CD8-positive, alpha-beta memory T cell (primary cell): ENCODE data around the gene ABLIM1. TPM values are rescaled to one million over a fixed set of nuclear protein-coding genes. Genes with fewer than 3 reads are reported as not detected.

Experiments
- CTCF ChIA-PET: fragments of 350-600 bp; sonication (Branson Sonifier 250); formaldehyde crosslinking; loops from one replicate; lab custom pipeline; 2021; ENCODE audit warnings: antibody characterized with exemption; lab: Charles Lee
- POLR2A ChIA-PET: fragments of 350-600 bp; sonication (Branson Sonifier 250); formaldehyde crosslinking; loops from one replicate; lab custom pipeline; 2021; ENCODE audit warnings: antibody characterized with exemption; lab: Charles Lee
- DNase-seq, 5 donors: peaks; one replicate each; pipeline versions ENCODE4 v3.0.0 to v3.0.0-alpha.2; 2020 to 2022; ENCODE audit warnings: mixed read lengths in 1 of 5
- H3K27ac ChIP-seq: one replicate; pipeline ENCODE4 v1.7.0; 2013; ENCODE audit warnings: low read depth, mild to moderate bottlenecking, low read length, moderate library complexity
- H3K27me3 ChIP-seq: 2 replicates; pipeline ENCODE4 v1.7.0; 2013; ENCODE audit warnings: low read length, mild to moderate bottlenecking; ENCODE audit not compliant: insufficient read depth, poor library complexity, severe bottlenecking
- H3K36me3 ChIP-seq: 2 replicates; pipeline ENCODE4 v1.7.0; 2013; ENCODE audit warnings: mild to moderate bottlenecking, low read length, moderate library complexity; ENCODE audit not compliant: insufficient read depth
- H3K4me1 ChIP-seq: 2 replicates; pipeline ENCODE4 v1.7.0; 2013; ENCODE audit warnings: mild to moderate bottlenecking, low read length, moderate library complexity; ENCODE audit not compliant: insufficient read depth
- H3K4me3 ChIP-seq: 2 replicates; pipeline ENCODE4 v1.7.0; 2013; ENCODE audit warnings: mild to moderate bottlenecking, low read length
- H3K9me3 ChIP-seq: 2 replicates; pipeline ENCODE4 v1.7.0; 2013; ENCODE audit warnings: mild to moderate bottlenecking, low read length
- H3K27ac Mint-ChIP-seq, 8 donors: one replicate each; pipeline ENCODE4 v1.8.0; 2020 to 2021; ENCODE audit warnings: mixed read lengths in 8 of 8, mild to moderate bottlenecking in 6 of 8, inconsistent platforms in 3 of 8, moderate library complexity in 3 of 8
- H3K27me3 Mint-ChIP-seq, 2 donors: one replicate each; pipeline ENCODE4 v1.8.0; 2020 to 2021; ENCODE audit warnings: mixed read lengths in 2 of 2, mild to moderate bottlenecking in 1 of 2, moderate library complexity in 1 of 2
- H3K36me3 Mint-ChIP-seq, 3 donors: one replicate each; pipeline ENCODE4 v1.8.0; 2020 to 2021; ENCODE audit warnings: mixed read lengths in 3 of 3, inconsistent platforms in 1 of 3, mild to moderate bottlenecking in 1 of 3
- H3K4me1 Mint-ChIP-seq, 3 donors: one replicate each; pipeline ENCODE4 v1.8.0; 2020 to 2021; ENCODE audit warnings: mixed read lengths in 3 of 3, inconsistent platforms in 1 of 3, mild to moderate bottlenecking in 1 of 3
- H3K4me3 Mint-ChIP-seq, 7 donors: one replicate each; pipeline ENCODE4 v1.8.0; 2020 to 2021; ENCODE audit warnings: mixed read lengths in 7 of 7, mild to moderate bottlenecking in 6 of 7, moderate library complexity in 4 of 7, inconsistent platforms in 2 of 7
- H3K9me3 Mint-ChIP-seq, 5 donors: one replicate each; pipeline ENCODE4 v1.8.0; 2020 to 2022; ENCODE audit warnings: mixed read lengths in 5 of 5, mild to moderate bottlenecking in 3 of 5, moderate library complexity in 2 of 5, inconsistent platforms in 1 of 5
- polyA plus RNA-seq: library from polyadenylated mRNA; unstranded; fragments of 300-500 nt; fragmentation: Illumina TruSeq; gene quantifications from one replicate; pipeline ENCODE4 v1.2.3, GENCODE V29; 2021
- total RNA-seq, 2 experiments: library from RNA; stranded (reverse); gene quantifications; one replicate each; pipeline ENCODE4 v1.2.3, GENCODE V29; 2021

The ABLIM1 gene
- total and polyA plus RNA-seq, 3 experiments from 2014 or later, result 45.8 to 123 (median 48.3) TPM

DNA sequence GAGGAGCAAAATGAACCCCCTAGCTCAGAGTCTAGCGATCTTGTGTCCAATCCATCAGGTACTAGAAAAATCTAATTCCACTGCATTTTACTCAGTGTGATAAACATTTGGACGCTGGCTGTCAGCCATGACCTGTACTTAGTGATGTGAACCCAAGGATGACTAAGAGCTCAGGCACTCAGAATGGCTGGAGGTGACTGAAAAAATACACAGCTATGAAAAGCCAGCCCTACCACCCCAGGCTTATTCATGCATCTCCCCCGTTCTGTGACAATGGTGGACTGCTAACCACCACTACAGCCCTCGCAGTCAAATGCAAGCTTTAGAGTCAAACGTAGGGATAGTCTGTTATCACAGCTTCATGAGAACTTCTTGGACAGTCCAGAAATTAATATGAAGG is 268.6 kb downstream of the ABLIM1 start:
- Mint-ChIP-seq H3K27me3 (peaks cover 14 to 50% of the 10 kb centered on the region in 2 donors), H3K4me3 (no peak overlapping the region), H3K4me1 (no peaks in the 10 kb centered on the region), H3K36me3 (no peaks in the 10 kb centered on the region), H3K27ac (no peak overlapping the region), H3K9me3 (no peaks in the 10 kb centered on the region)
- Histone ChIP-seq H3K4me1 (no peaks in the 10 kb centered on the region), H3K9me3 (no peaks in the 10 kb centered on the region), H3K4me3 (no peak overlapping the region), H3K27ac (no peak overlapping the region), H3K36me3 (no peaks in the 10 kb centered on the region), H3K27me3 (no peaks in the 10 kb centered on the region)
- DNase-seq, result no peak
- CTCF ChIA-PET, result interaction anchor here (2.1 kb wide), 1 partner anchor 11 kb away, joined by 4 read pairs; no protein-coding TSS in a partner anchor
- POLR2A ChIA-PET, result no interaction called here

- H3K27me3 Mint-ChIP-seq, result peaks cover 10 to 40% of the 10 kb centered on the region in 2 donors
- H3K9me3 Mint-ChIP-seq, result no peaks in the 10 kb centered on the region
- Histone ChIP-seq H3K4me3 (no peak overlapping the region), H3K36me3 (no peaks in the 10 kb centered on the region), H3K4me1 (no peaks in the 10 kb centered on the region), H3K9me3 (no peaks in the 10 kb centered on the region), H3K27ac (no peak overlapping the region), H3K27me3 (no peaks in the 10 kb centered on the region)
- no peaks in the 10 kb centered on the region for H3K36me3 Mint-ChIP-seq
- ChIA-PET POLR2A (no interaction called here), CTCF (interaction anchor here (2.1 kb wide), 1 partner anchor 9 kb away, joined by 4 read pairs; no protein-coding TSS in a partner anchor)
- no peak overlapping the region for H3K27ac Mint-ChIP-seq
- H3K4me3 Mint-ChIP-seq, result peak overlapping the region in 1 of 7 donors; percentile 54
- DNase-seq, result no peak
- H3K4me1 Mint-ChIP-seq, result no peaks in the 10 kb centered on the region
Observed at GRCh38 chr10:114388275-114388674, 269.8 kb downstream of the ABLIM1 start.

DNA sequence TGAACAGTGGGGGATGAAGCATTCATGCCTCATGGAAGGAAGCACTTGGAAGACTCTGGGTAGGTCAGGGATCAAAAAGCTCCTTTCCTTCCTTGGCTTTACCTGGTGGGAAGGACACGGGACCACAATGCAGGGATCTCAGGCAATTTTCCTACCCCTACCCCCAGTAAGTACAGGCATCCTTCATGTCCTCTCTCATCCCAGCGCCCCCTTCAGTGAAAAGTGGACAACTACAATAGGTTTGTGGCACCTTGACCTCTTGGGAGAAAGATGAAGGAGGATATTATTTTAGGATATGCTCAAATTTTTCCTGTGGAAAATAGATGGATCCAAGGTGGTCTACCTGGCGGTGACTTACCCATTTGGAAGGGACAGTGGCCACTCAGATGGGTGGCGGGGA is 270.3 kb downstream of the ABLIM1 start:
- H3K4me1 ChIP-seq, result no peaks in the 10 kb centered on the region
- no peaks in the 10 kb centered on the region for H3K9me3 ChIP-seq
- Mint-ChIP-seq H3K4me1 (no peaks in the 10 kb centered on the region), H3K9me3 (no peaks in the 10 kb centered on the region), H3K4me3 (no peak overlapping the region), H3K27me3 (peaks cover 11 to 35% of the 10 kb centered on the region in 2 donors), H3K36me3 (no peaks in the 10 kb centered on the region), H3K27ac (no peak overlapping the region)
- H3K27ac ChIP-seq, result no peak overlapping the region
- no peak overlapping the region for H3K4me3 ChIP-seq
- DNase-seq, result no peak
- H3K36me3 ChIP-seq, result no peaks in the 10 kb centered on the region
- ChIA-PET CTCF (no interaction called here), POLR2A (no interaction called here)
- H3K27me3 ChIP-seq, result no peaks in the 10 kb centered on the region

DNA sequence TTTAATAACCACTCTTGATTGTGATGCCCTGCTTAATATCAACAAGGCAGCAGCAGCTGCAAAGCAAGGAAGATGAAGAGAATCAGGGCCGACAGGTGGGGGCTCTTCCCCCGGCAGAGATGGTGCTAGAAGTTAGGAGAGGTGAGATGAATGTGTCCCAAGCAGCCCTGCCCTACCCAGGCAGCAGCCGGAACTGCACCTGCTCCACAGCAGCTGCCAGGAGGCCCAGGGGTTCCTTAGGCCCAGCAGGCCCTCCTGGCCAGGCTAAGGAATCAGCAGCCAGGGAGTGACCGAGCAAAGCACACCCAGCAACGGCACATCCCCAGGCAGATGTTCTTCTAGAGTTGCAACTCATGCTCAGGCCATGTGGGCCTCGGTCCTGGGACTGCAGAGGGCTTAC is 271.6 kb downstream of the ABLIM1 start:
- no peak overlapping the region for H3K4me3 Mint-ChIP-seq
- H3K27me3 Mint-ChIP-seq, result peaks cover 10 to 26% of the 10 kb centered on the region in 2 donors
- Histone ChIP-seq H3K36me3 (no peaks in the 10 kb centered on the region), H3K4me3 (no peak overlapping the region), H3K27ac (no peak overlapping the region), H3K4me1 (no peaks in the 10 kb centered on the region), H3K27me3 (no peaks in the 10 kb centered on the region), H3K9me3 (no peaks in the 10 kb centered on the region)
- H3K36me3 Mint-ChIP-seq, result no peaks in the 10 kb centered on the region
- ChIA-PET CTCF (no interaction called here), POLR2A (no interaction called here)
- H3K27ac Mint-ChIP-seq, result peak overlapping the region in 1 of 8 donors; percentile 51
- no peaks in the 10 kb centered on the region for H3K4me1 Mint-ChIP-seq
- H3K9me3 Mint-ChIP-seq, result no peaks in the 10 kb centered on the region
- DNase-seq, result no peak

DNA sequence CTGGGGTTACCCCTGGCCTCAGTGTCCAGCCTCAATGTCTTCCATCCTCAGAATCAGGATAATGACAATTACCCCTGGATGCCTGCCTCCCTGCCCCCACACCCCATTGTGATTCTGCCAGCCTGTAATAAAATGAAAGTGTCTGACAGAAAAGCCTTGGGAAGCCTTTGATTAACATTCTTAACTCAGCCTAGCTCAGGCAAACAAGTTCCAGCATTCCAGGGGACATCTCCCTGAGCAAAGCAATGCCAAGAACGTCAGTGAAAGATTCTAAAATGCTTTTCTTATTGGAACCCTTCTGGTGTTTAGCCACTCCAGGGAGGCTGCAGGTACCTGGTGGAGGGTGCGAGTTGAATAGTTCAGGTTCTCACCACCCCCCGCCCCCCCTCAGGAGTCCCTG is 272.5 kb downstream of the ABLIM1 start:
- Histone ChIP-seq H3K36me3 (no peaks in the 10 kb centered on the region), H3K4me1 (no peaks in the 10 kb centered on the region), H3K27me3 (no peaks in the 10 kb centered on the region), H3K9me3 (no peaks in the 10 kb centered on the region), H3K4me3 (no peak overlapping the region), H3K27ac (no peak overlapping the region)
- Mint-ChIP-seq H3K27ac (no peak overlapping the region), H3K9me3 (no peaks in the 10 kb centered on the region), H3K4me3 (no peak overlapping the region), H3K36me3 (no peaks in the 10 kb centered on the region), H3K4me1 (no peaks in the 10 kb centered on the region), H3K27me3 (peaks cover 10 to 24% of the 10 kb centered on the region in 2 donors)
- ChIA-PET CTCF (no interaction called here), POLR2A (no interaction called here)
- DNase-seq, result no peak

- Mint-ChIP-seq H3K27me3 (peaks cover 14 to 30% of the 10 kb centered on the region in 2 donors), H3K4me3 (no peak overlapping the region), H3K36me3 (no peaks in the 10 kb centered on the region), H3K27ac (no peak overlapping the region), H3K9me3 (no peaks in the 10 kb centered on the region), H3K4me1 (no peaks in the 10 kb centered on the region)
- no peaks in the 10 kb centered on the region for H3K36me3 ChIP-seq
- H3K4me1 ChIP-seq, result no peaks in the 10 kb centered on the region
- H3K27me3 ChIP-seq, result no peaks in the 10 kb centered on the region
- no peak overlapping the region for H3K4me3 ChIP-seq
- POLR2A ChIA-PET, result no interaction called here
- no peak for DNase-seq
- H3K27ac ChIP-seq, result no peak overlapping the region
- no peaks in the 10 kb centered on the region for H3K9me3 ChIP-seq
- CTCF ChIA-PET, result no interaction called here
Observed at GRCh38 chr10:114384601-114385000, 273.5 kb downstream of the ABLIM1 start.

GRCh38 chr10:114384181-114384580 is 273.9 kb downstream of the ABLIM1 start:
- ChIA-PET POLR2A (no interaction called here), CTCF (no interaction called here)
- Histone ChIP-seq H3K27ac (no peak overlapping the region), H3K4me1 (no peaks in the 10 kb centered on the region), H3K27me3 (no peaks in the 10 kb centered on the region), H3K36me3 (no peaks in the 10 kb centered on the region), H3K4me3 (no peak overlapping the region), H3K9me3 (no peaks in the 10 kb centered on the region)
- H3K27ac Mint-ChIP-seq, result no peak overlapping the region
- no peak overlapping the region for H3K4me3 Mint-ChIP-seq
- peaks cover 14 to 34% of the 10 kb centered on the region in 2 donors for H3K27me3 Mint-ChIP-seq
- H3K9me3 Mint-ChIP-seq, result no peaks in the 10 kb centered on the region
- H3K4me1 Mint-ChIP-seq, result no peaks in the 10 kb centered on the region
- DNase-seq, result no peak
- H3K36me3 Mint-ChIP-seq, result no peaks in the 10 kb centered on the region
